NCI-H1105 (cell line): ENCODE data around the gene BBOX1.

Experiments used
- DNase-seq: peaks from one replicate; lab custom pipeline; 2025; lab: John Stamatoyannopoulos, UW

The BBOX1 gene

DNA sequence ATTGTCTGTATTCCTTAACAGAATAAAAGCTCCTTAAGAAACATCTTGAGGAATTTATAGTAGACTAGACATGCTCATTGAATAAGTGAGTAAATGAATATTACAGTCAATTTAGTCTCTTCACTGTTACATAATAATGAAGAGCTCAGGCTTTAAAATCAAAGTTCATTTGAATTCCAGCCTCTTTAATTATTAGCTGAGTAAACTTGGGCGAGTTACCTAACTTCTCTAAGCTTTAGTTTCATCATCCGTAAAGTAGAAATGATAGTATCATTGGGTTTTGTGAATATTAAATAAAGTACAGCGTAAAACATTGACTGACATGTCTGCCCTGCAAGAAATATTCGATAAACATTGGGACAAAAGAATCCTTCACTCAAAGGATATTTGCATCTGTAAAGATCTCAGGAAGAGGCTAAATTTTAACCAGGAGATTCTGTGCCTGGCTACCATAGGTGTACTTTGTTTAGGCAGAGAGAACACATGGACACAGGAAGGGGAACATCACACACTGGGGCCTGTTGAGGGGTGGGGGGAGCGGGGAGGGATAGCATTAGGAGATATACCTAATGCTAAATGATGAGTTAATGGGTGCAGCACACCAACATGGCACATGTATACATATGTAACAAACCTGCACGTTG is 15.2 kb upstream of the BBOX1 start:
- DNase-seq: no peak

DNA sequence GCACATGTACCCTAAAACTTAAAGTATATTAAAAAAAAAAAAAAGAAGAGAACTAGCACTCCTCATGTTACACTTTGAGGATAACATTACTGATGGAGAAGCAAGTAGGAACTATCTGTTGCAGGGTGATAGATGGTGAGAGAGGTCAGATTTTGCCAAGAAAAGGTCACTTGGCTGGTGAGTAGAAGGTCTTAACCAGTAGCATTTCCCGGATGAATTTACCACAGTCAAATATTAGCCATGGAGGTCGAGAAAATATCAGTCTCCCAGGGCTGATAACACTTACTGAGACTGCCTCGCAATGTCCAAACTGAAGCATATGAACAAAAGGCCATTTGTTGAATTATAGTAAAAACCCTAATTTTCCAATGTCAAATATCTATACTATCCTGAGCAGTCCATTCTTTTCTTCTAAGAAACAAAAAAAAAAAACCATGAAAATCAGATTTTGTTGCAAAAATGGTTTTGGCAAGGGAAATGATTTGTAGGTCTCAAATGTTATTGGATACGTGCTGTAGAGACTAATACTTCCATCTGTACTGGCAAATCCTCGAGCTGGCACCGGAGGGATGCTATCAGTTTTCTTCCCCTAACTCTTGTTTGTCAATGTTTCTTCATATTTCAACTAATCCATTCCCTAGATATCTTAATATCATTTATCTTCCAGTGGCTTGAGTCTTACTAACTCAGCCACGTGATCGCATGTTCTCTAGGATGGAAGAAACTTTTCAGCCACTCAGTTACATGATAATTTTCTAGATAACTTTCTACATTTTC is 14.5 kb upstream of the BBOX1 start:
- DNase-seq: no peak

DNA sequence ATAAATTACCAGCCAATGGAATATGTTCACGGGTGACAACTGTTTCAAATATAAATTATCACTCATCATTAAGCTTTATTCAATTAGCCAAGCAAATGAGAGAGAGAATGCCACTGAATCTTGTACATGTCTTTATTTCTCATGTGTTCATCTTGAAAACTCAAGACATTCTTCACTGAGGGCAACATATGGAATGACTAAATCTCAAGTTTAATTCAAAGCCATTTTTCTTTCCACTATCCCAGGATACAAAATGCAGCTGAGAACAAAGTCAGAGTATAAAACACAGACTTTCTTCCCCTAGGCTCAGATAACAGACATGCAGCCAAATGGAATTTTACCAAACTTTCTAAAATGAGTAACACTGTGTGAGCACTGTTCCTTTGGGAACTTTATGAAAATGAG is 12.1 kb upstream of the BBOX1 start:
- no peak for DNase-seq

DNA sequence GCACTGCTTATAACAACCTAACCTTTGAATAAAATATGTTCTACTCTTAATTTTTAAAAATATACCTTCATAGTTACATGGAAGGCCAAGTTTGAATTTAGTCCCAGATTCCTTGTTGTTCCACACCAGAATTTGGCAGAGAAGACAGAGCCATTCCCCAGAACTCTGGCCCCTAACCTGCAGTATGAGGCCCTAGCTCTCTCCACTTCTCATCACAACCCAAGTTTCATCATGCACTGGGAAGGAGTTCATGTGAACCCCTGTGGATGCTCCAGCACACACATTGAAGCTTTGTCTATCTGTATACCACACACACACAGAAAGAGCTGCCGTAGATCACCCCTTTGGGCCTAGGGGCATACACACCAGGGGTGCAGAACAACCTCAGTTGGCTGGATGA is 10.6 kb upstream of the BBOX1 start:
- no peak for DNase-seq

DNA sequence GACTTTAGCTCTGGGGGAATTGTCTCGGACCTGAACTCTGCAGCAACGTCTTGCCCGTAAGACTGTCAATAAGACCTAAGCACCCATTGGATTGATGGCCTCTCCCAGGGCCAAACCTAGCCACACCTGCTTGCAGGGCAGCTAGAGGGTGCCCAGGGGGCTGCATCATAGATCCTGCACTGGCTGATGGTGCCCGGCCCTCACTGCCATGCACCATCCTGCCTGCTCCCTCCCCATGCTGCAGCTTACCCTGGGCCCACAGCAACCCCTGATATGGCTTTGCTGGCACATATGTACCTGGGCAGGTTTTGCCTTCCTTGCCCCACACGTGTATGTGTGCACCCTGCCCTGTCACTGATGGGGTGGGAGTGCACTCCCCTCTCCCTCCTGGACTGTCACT is 8.9 kb upstream of the BBOX1 start:
- DNase-seq: no peak

DNA sequence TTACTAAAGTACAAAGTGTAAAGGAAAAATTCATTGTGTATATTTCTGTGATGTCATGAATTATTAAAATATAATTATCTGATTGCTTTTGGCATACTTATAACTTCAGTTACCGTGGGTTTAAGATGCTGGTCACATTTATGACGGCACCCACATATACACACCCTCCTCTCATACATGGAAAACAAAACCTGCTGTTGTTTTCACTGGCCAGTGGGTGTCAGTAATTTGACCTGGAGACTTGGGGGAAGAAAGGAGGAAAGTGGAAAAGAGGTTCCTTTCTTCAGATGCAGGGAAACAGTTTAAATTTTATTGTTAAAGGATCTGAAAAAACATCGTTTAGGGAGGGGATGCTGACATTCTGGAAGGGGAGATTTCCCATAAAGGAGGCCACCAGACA is 742 bp upstream of the BBOX1 start:
- no peak for DNase-seq

DNA sequence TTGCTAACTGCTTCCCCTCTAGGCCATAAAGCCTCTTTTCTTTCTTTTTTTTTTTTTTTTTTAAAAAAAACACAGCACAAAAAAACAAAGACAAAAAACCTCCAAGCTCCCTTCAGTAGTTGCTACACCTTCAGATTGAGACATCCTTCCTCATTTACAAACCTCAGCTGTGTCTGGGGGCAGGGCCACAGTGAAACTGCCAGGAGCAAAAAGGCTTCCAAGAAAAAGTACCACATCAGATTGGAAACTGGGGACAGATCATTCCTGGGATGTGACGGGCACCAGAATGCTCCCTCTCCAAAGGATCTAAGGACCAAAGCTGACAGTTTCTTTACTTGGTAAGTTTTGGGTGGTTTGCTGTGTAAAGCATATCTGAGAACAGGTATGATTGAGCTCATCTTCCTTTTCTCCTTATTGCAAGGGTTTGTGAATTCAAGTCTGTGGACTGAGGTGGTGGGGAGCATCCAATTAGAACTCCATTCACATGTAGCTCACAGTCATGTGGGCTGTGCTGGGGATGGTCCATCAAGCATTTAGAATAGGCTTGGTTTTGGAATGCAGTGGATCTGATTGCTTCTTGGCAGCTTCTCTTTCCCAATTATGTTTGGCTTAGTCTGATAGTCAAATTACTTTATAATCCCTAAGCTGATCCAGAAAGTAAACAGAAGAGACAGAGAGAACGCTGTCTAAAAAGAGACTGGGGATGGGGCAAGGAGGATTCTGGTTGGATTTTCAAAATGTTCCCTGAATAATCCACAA is 705 bp downstream of the BBOX1 start:
- DNase-seq: no peak

DNA sequence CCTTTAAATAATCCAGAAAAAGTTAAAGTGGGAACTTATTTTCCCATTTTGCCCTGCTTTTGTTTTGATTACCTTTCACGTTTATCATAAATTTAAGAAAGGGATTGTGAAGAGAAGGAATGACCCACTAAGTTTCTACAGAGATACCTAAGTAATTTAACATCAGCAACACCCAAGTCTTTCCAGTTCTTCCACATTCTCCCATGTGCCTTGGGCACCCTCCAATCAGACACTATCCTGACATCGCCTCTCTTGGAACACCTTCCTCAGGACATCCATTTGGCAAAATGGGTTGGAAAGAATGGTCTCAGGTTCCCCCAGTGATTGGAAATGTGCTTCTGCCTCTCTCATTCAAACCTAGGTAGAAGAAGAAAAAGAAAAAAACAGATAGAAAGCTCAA is 6.3 kb downstream of the BBOX1 start:
- DNase-seq: no peak

DNA sequence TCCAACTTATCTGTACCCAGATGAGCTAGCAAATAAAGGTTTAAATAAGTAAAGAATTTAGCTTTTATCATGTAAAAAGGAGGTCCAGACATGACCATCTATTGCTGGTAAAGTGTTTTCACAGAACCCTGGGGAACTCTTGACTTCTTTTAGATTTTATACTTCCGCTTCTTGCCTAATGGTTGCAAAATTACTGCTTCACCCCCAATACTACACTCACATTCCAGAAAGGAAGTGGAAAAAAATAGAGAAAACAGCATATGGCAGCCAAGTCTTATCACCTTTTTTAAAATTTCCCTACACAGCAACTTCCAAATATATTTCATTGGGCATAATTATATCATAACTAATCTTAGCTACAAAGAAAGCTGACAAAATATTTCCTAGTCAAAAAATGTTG is 12.1 kb downstream of the BBOX1 start:
- no peak for DNase-seq

DNA sequence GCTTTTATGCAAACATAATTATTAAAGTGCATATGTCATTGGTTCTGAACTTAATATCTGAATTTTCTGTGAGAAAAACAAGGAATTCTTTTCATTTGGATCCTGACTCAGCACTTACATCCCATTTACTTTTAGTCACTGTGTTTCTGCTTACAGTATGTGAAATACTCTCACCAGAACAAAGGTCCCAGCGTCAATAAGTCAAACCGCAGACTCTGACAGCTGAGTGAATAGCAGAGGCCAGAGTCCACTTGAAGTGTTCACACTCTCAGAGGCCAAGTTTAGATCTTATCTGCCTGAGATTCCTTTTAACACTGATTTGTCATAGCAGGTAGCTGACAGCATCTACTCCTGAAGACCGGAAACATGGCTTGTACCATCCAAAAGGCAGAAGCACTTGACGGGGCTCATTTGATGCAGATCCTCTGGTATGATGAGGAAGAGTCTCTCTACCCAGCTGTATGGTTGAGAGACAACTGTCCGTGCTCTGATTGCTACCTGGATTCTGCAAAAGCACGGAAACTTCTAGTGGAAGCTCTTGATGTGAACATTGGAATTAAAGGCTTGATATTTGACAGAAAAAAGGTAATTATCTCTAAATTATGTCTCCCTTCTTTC is 14.6 kb downstream of the BBOX1 start:
- no peak for DNase-seq

DNA sequence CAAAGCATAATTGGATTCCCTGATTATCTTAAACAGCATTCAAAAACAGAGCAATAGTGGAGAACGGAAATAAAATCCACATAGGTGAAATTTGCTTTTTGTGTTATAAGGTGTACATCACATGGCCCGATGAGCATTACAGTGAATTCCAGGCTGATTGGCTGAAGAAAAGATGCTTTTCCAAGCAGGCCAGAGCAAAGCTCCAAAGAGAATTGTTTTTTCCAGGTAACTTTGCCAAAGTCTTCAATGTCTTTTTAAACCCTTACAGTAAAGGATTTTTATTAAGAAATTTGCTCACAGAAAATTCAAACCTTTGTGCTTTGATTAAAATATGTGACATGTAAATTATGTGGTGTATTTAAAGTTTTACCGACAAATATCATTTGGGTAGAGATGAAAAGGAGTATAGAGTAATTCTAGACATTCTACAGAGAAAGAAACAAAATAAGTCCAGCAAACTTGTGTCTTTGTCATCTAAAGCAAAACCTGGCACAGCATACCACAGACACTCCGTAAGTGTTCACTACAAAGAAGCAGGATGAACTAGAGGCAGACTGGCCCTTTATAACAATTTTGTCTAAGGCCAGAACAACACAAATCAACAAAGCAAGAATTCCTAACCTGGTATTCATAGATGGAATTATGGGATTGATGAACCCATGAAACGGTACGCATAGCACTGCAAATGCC is 16.6 kb downstream of the BBOX1 start:
- DNase-seq: no peak

DNA sequence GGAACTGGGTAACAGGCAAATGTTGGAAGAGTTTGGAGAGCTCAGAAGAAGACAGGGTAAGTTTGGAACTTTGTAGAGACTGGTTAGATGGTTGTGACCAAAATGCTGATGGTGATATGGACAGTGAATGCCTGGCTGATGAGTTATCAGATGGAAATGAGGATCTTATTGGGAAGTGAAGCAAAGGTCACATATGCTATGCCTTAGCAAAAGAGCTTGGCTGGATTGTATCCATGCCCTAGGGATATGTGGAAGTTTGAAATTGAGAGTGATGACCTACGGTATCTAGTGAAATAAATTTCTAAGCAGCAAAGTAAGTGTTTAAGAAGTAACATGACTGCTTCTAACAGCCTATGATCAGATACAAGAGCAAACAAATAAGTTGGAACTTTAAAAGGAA is 17.8 kb downstream of the BBOX1 start:
- DNase-seq: no peak

DNA sequence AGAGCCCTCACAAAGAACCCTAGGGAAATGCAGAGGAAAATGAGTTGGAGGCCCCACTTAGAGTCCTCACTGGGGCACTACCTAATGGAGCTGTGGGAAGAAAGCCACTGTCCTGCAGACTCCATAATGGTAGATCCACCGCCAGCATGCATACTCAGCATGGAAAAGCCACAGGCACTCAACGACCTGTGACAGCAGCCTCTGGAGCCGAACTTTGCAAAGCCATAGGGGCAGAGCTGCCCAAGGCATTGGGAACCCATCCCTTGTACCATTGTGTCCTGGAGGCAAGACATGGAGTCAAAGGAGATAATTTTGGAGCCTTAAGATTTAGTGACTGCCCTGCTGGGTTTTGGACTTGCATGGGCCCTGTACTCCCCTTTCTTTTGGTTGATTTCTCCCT is 18.8 kb downstream of the BBOX1 start:
- DNase-seq: no peak

DNA sequence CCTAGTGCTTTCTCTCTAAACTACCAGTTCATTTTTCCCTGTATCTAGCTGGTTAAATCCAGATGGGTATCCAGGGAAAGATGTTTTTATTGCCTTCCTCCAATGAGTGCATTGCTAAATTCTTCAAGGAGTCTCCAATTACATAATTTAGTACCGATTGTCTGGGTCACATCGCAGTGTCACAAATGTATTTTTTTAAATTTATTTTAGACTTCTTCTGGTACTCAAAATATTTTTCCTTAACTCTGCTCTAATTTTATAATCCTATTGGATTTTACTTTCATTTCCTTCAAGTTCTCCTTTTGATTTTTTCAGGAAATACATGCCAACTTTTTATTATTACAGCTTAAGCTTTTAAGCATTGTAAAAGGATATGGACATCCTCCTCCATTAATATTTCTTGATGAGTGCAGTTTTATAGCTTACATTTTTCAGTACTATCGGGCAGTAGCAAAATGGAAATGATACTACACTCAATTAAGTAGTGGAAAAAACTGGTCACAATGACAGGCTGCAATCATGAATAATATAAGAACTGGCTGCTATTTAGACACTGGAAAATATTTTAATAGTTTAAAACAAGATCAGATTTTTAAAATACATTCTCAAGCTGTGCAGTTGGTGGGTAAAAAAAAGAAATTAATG is 20.3 kb downstream of the BBOX1 start:
- no peak for DNase-seq

DNA sequence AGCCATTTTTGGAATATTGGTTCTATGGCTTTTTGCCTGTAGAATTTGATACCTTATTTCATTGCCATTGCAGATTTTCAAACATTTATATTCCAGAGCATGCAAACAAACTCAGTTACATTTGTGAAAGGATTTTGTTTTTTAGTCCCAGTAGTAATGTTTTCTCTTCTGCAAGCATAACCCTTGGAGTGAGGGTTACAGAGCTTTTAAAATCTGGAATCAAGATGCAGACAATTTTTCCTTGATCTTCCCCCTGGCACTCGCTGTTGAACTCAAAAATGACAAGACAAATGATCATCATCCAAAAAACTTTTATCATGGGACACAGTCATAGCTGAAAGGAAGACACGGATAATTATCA is 20.8 kb downstream of the BBOX1 start:
- DNase-seq: no peak

DNA sequence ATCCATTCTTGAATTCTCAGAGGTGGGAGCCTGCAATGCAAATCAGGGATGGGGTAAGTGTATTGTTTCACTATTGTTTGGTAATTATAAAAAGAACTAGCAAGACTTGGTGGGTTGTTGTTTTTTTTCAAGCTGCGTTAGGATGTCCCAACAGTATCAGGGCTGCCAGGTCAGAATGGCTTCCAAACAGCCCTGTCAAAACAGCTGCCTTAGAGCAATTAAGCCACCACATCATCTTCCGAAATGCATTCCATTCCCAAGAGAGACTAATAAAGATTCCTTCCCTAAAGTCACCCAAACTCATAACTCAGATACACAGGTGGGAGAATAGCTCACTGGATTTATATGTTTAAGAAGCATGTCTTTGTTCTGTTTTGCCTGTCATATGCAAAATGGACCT is 23.5 kb downstream of the BBOX1 start:
- DNase-seq: no peak

DNA sequence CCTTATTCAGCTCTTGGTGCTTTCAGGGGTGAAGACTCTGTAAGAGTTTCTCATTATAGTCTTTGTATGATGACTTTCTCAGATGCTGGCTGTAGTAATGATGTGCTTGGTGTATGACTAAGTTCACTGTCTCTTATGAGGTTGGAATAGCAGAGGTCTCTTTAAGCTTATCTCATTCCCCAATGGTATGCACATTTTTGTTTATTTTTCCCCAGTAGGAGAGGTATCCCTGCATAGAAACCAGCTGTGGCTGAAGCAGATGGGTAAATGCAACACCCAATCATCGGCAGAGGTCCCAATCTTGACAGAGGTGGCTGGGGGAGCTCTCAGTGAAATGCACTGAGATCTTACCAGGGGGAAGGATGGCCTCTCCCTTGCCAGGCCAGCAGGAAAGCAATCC is 34.6 kb downstream of the BBOX1 start:
- DNase-seq: no peak

DNA sequence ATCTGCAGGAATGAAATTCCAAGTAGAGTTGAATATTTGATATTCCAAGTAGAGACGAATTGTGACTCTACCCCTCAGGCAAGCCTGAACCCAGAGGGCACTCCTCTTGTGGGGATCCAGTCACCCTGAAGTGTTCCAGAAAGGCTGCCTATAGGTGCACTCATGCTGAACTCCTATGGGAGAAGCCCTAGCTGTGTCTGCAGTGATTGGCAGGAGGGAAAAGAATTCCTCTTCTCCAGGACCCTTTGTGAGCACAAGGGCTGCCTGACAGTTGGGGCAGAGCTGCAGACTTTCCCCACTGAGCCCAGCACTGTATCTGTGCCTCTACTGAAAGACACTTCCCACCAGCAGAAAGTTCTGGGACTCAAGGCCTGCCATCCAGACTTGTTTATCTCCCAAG is 35.0 kb downstream of the BBOX1 start:
- no peak for DNase-seq

DNA sequence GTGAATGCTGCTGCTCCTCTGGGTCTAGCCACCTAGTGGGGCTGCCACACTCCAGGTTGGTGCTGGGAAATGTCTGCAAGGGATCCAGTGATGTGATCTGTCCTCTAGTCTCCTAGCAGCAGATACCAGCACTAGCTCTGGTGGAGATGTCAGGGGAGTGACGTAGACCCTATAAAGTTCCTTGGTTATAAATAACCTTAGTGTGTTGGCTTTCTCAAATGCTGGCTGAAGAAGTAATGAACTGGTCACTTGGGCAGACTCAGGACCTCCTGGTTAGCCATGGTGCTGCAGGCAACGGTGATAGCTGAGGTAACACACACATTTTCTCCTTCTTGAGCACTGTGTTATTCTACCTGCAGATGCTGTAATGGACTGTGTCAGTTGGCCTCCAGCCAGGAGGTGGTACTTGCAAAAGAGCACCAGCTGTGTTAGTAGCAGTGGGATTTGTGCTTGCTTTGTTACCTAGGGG is 35.5 kb downstream of the BBOX1 start:
- DNase-seq: peak; percentile 81

DNA sequence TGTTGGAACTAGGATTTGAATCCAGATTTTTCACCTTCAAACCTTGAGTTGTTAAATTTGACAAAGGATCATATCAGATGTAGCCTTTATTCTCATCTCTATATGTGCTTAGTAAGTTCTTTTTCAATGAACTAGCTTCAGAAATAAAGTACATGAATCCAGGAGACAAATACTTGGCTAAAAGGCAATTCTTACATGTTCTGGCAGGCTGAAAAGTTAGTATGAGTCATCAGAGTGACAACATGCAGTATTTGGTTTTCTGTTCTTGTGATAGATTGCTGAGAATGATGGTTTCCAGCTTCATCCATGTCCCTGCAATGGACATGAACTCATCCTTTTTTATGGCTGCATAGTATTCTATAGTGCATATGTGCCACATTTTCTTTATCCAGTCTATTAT is 40.4 kb downstream of the BBOX1 start:
- DNase-seq: no peak

DNA sequence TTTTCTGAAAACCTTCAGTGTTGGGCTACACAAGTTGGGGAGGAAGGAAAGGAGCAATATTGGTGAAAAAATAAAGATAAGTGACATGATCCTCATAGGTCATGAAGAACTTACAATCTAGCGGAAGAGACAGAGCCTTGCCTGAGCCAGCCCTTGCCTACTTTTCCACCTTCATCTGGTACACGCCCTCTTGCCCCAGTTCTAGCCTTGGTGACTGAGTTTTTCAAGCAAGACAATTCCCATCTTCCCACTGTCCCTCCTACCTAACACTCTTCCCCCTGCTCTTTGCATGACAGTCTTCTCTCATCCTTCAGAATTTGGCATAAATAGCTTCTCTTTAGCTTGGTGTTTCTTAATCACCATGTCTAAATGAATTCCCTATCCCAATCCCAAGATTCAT is 42.6 kb downstream of the BBOX1 start:
- DNase-seq: no peak

DNA sequence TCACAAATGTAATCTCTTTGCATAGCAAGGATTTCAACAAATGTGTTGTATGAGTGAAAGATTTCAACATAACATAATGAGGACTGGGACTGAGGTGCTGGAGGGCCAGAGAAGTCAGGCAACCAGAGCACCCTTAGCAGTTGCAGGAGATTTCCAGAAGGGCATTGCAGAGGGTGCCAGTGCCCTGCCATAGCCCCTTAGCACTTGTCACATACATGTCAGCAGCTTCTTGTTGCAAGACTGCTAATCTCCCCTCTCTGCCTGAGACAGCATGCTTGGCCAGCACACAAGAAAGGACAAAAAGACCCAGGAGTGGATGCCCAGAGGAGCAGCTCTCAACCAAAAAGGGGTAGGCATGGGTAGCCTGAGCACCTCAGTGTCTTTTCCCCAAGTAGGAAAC is 43.2 kb downstream of the BBOX1 start:
- no peak for DNase-seq
